Smooth muscle cell of trachea (primary cell): ENCODE measurements around the gene UBLCP1. TPM values are rescaled to one million over a fixed set of nuclear protein-coding genes. Genes with fewer than 3 reads are reported as not detected.

Experiments
- total RNA-seq: library from RNA; depleted of rRNA; stranded (reverse); fragments of >200 nt; gene quantifications from 2 replicates; pipeline ENCODE4 v1.2.1, GENCODE V29; 2014

The UBLCP1 gene
- 13.2 and 20.9 TPM in 2 replicates for total RNA-seq

GRCh38 chr5:159262859-159263568 is at the start of gene UBLCP1:
UBLCP1 (plus strand) TSS chr5:159263290; CDS start chr5:159268916, 5,626 bp downstream.

GRCh38 chr5:159330131-159330800 is 67.2 kb downstream of the UBLCP1 start, which contains the start of gene IL12B:
IL12B (minus strand) TSS chr5:159330487; CDS start chr5:159326782, 3,705 bp downstream.

Other genes with a start within 250 kb of the UBLCP1 start
- 7.8 and 10.0 TPM in 2 replicates for gene EBF1, start 163.4 kb upstream of the UBLCP1 start, total RNA-seq
- 51.6 and 55.1 TPM in 2 replicates for gene RNF145, start 53.7 kb upstream of the UBLCP1 start, total RNA-seq
- not detected in 2 replicates for gene IL12B, start 67.2 kb downstream of the UBLCP1 start, total RNA-seq